Astrocyte (in vitro differentiated cells and primary cell): Measurements from ENCODE around the gene MEGF8.

Experiments used
- CTCF ChIP-seq: IDR thresholded peaks from 2 replicates; pipeline ENCODE4 v1.5.1; 2011; ENCODE audit warnings: low read depth, mild to moderate bottlenecking, inconsistent platforms, low read length, moderate library complexity; ENCODE audit not compliant: insufficient read depth
- EZH2 ChIP-seq: IDR thresholded peaks from 2 replicates; pipeline ENCODE4 v1.6.1; 2012; ENCODE audit warnings: mild to moderate bottlenecking, low read length, inconsistent platforms; ENCODE audit not compliant: insufficient read depth

GRCh38 chr19:42332059-42332458 lies 6.6 kb downstream of the MEGF8 start:
- TF ChIP-seq CTCF = no peak
- no peak for TF ChIP-seq EZH2
